ENCODE data around the gene MYOM1.

Gene MYOM1

GRCh38 chr18:3115447-3116030 is 104.2 kb downstream of the MYOM1 start:
- DNase-seq (ENCODE audit: low read depth), result no peak
- no peak for TF ChIP-seq CTCF (IDR thresholded peaks at IDR 0.05; ENCODE audit: insufficient read depth, low read depth, low read length, missing control alignments)

GRCh38 chr18:3114451-3114850 is 105.3 kb downstream of the MYOM1 start:
- DNase-seq (ENCODE audit: low read depth), result no peak
- no peak overlapping the region for H3K4me3 ChIP-seq (ENCODE audit: low read depth, low read length)
- no peak for TF ChIP-seq CTCF (IDR thresholded peaks at IDR 0.05; ENCODE audit: insufficient read depth, low read depth, low read length, missing control alignments)

More at GRCh38 chr18:3115447-3116030, 104.2 kb downstream of the MYOM1 start:
- H3K4me3 ChIP-seq (ENCODE audit: low read depth, low read length), result no peak overlapping the region

GRCh38 chr18:3114026-3114425 is 105.7 kb downstream of the MYOM1 start:
- no peak for TF ChIP-seq CTCF (IDR thresholded peaks at IDR 0.05; ENCODE audit: insufficient read depth, low read depth, low read length, missing control alignments)
- DNase-seq (ENCODE audit: low read depth), result no peak
- no peak overlapping the region for H3K4me3 ChIP-seq (ENCODE audit: low read depth, low read length)

GRCh38 chr18:3111523-3112240 is 108.1 kb downstream of the MYOM1 start:
- no peak for TF ChIP-seq CTCF (IDR thresholded peaks at IDR 0.05; ENCODE audit: insufficient read depth, low read depth, low read length, missing control alignments)
- DNase-seq (ENCODE audit: low read depth), result no peak
- H3K4me3 ChIP-seq (ENCODE audit: low read depth, low read length), result no peak overlapping the region

GRCh38 chr18:3110034-3110752 is 109.6 kb downstream of the MYOM1 start:
- no peak for TF ChIP-seq CTCF (IDR thresholded peaks at IDR 0.05; ENCODE audit: insufficient read depth, low read depth, low read length, missing control alignments)
- no peak overlapping the region for H3K4me3 ChIP-seq (ENCODE audit: low read depth, low read length)

GRCh38 chr18:3107740-3108151 is 112.0 kb downstream of the MYOM1 start:
- DNase-seq (ENCODE audit: low read depth), result no peak
- no peak for TF ChIP-seq CTCF (IDR thresholded peaks at IDR 0.05; ENCODE audit: insufficient read depth, low read depth, low read length, missing control alignments)
- H3K4me3 ChIP-seq (ENCODE audit: low read depth, low read length), result no peak overlapping the region

More at GRCh38 chr18:3110034-3110752, 109.6 kb downstream of the MYOM1 start:
- DNase-seq (ENCODE audit: low read depth), result no peak
